ENCODE data around the gene AGTPBP1. TPM values are rescaled to one million over a fixed set of nuclear protein-coding genes. Genes with fewer than 3 reads are reported as not detected.
A peak's percentile ranks its signal among the peaks of the same experiment; 100 is the strongest.

AGTPBP1 gene
- total and polyA plus RNA-seq, 4 donors = 10.6 to 55.9 (median 22.4) TPM

- Histone ChIP-seq H3K36me3 (ENCODE audit: control insufficient read depth in 4 of 4, insufficient read depth in 4 of 4, low read length in 4 of 4) (no peaks in the 10 kb centered on the region), H3K9me3 (ENCODE audit: control insufficient read depth in 4 of 4, insufficient read depth in 3 of 4, low read length in 3 of 4) (no peaks in the 10 kb centered on the region), H3K27ac (ENCODE audit: low read depth in 1 of 2, low read length in 1 of 2) (no peak overlapping the region), H3K4me3 (no peak overlapping the region), H3K4me1 (ENCODE audit: control insufficient read depth in 5 of 5, insufficient read depth in 5 of 5, low read length in 5 of 5) (peaks cover 0 to 11% (median 0%) of the 10 kb centered on the region in 5 donors), H3K9ac (ENCODE audit: insufficient read depth in 1 of 2, low read length in 2 of 2) (no peak overlapping the region), H3K27me3 (ENCODE audit: control insufficient read depth in 3 of 3, insufficient read depth in 3 of 3, low read length in 2 of 3) (no peaks in the 10 kb centered on the region)
- ATAC-seq (ENCODE audit: insufficient read depth, low FRiP score) (no peak), DNase-seq (no peak)
- WGBS, 2 donors = 97% methylated on average over 2 of the region's 2 CpGs
- TF ChIP-seq CTCF (IDR thresholded peaks at IDR 0.05; ENCODE audit: control extremely low read depth, extremely low read depth) = no peak
These were observed 37.0 kb downstream of the AGTPBP1 start for GRCh38 chr9:85704744-85705143.

GRCh38 chr9:85703398-85703797, 38.4 kb downstream of the AGTPBP1 start:
- Histone ChIP-seq H3K27me3 (ENCODE audit: control insufficient read depth in 3 of 3, insufficient read depth in 3 of 3, low read length in 2 of 3) (no peaks in the 10 kb centered on the region), H3K36me3 (ENCODE audit: control insufficient read depth in 4 of 4, insufficient read depth in 4 of 4, low read length in 4 of 4) (no peaks in the 10 kb centered on the region), H3K9me3 (ENCODE audit: control insufficient read depth in 4 of 4, insufficient read depth in 3 of 4, low read length in 3 of 4) (no peaks in the 10 kb centered on the region), H3K4me1 (ENCODE audit: control insufficient read depth in 5 of 5, insufficient read depth in 5 of 5, low read length in 5 of 5) (peaks cover 0 to 11% (median 0%) of the 10 kb centered on the region in 5 donors), H3K27ac (ENCODE audit: low read depth in 1 of 2, low read length in 1 of 2) (no peak overlapping the region), H3K4me3 (no peak overlapping the region), H3K9ac (ENCODE audit: insufficient read depth in 1 of 2, low read length in 2 of 2) (no peak overlapping the region)
- WGBS, 2 donors = 85 to 90% methylated on average over 1 of the region's 1 CpG
- TF ChIP-seq CTCF (IDR thresholded peaks at IDR 0.05; ENCODE audit: control extremely low read depth, extremely low read depth) = no peak
- no peak for DNase-seq
- ATAC-seq (ENCODE audit: insufficient read depth, low FRiP score) = no peak

- H3K27ac ChIP-seq (ENCODE audit: low read depth in 1 of 2, low read length in 1 of 2) = no peak overlapping the region
- H3K9me3 ChIP-seq (ENCODE audit: control insufficient read depth in 4 of 4, insufficient read depth in 3 of 4, low read length in 3 of 4) = no peaks in the 10 kb centered on the region
- peaks cover 0 to 11% (median 0%) of the 10 kb centered on the region in 5 donors for H3K4me1 ChIP-seq (ENCODE audit: control insufficient read depth in 5 of 5, insufficient read depth in 5 of 5, low read length in 5 of 5)
- H3K27me3 ChIP-seq (ENCODE audit: control insufficient read depth in 3 of 3, insufficient read depth in 3 of 3, low read length in 2 of 3) = no peaks in the 10 kb centered on the region
- no peak overlapping the region for H3K4me3 ChIP-seq
- peak; percentile 36 to 82 (median 67) for DNase-seq
- no peak for TF ChIP-seq CTCF (IDR thresholded peaks at IDR 0.05; ENCODE audit: control extremely low read depth, extremely low read depth)
- H3K9ac ChIP-seq (ENCODE audit: insufficient read depth in 1 of 2, low read length in 2 of 2) = no peak overlapping the region
- H3K36me3 ChIP-seq (ENCODE audit: control insufficient read depth in 4 of 4, insufficient read depth in 4 of 4, low read length in 4 of 4) = no peaks in the 10 kb centered on the region
- no peak for ATAC-seq (ENCODE audit: insufficient read depth, low FRiP score)
These were observed 38.9 kb downstream of the AGTPBP1 start for GRCh38 chr9:85702726-85703289.

- no peaks in the 10 kb centered on the region for H3K36me3 ChIP-seq (ENCODE audit: control insufficient read depth in 4 of 4, insufficient read depth in 4 of 4, low read length in 4 of 4)
- no peak overlapping the region for H3K27ac ChIP-seq (ENCODE audit: low read depth in 1 of 2, low read length in 1 of 2)
- H3K4me3 ChIP-seq = no peak overlapping the region
- no peak overlapping the region for H3K9ac ChIP-seq (ENCODE audit: insufficient read depth in 1 of 2, low read length in 2 of 2)
- no peak for DNase-seq
- TF ChIP-seq CTCF (IDR thresholded peaks at IDR 0.05; ENCODE audit: control extremely low read depth, extremely low read depth) = no peak
- H3K27me3 ChIP-seq (ENCODE audit: control insufficient read depth in 3 of 3, insufficient read depth in 3 of 3, low read length in 2 of 3) = no peaks in the 10 kb centered on the region
- H3K9me3 ChIP-seq (ENCODE audit: control insufficient read depth in 4 of 4, insufficient read depth in 3 of 4, low read length in 3 of 4) = no peaks in the 10 kb centered on the region
- peaks cover 0 to 11% (median 0%) of the 10 kb centered on the region in 5 donors for H3K4me1 ChIP-seq (ENCODE audit: control insufficient read depth in 5 of 5, insufficient read depth in 5 of 5, low read length in 5 of 5)
- ATAC-seq (ENCODE audit: insufficient read depth, low FRiP score) = no peak
These were observed 39.6 kb downstream of the AGTPBP1 start for GRCh38 chr9:85702191-85702590.

Data from lung (tissue), 12 donors.